IMR-90 (cell line): Measurements from ENCODE around the gene GHDC. TPM values are rescaled to one million over a fixed set of nuclear protein-coding genes. Genes with fewer than 3 reads are reported as not detected.

Experiments
- ATAC-seq: fragments of 200-7000 bp; cut with Tn5 transposase; 2 replicates; pipeline ENCODE4 v1.9.1; 2020; ENCODE audit warnings: low read depth, mild to moderate bottlenecking, moderate library complexity
- BruUV-seq: library from RNA; stranded (reverse); fragments of 400-500 nt; replicated peaks from 2 replicates; lab custom pipeline; 2021; lab: Mats Ljungman, UMichigan
- CTCF ChIA-PET: fragments of 300-600 bp; formaldehyde crosslinking; extraction: SDS; loops from one replicate; lab custom pipeline; 2021; ENCODE audit warnings: antibody characterized with exemption; lab: Yijun Ruan, JAX
- POLR2A ChIA-PET: fragments of 300-600 bp; sonication (Branson Sonifier 250); formaldehyde crosslinking; loops from one replicate; lab custom pipeline; 2022; ENCODE audit warnings: antibody characterized with exemption; ENCODE audit not compliant: unreplicated experiment; lab: Charles Lee
- DNase-seq: peaks from one replicate; pipeline ENCODE4 v3.0.0; 2013
- H2AFZ ChIP-seq: replicated peaks from 2 replicates; pipeline ENCODE3; 2013; ENCODE audit warnings: low read length, mild to moderate bottlenecking; ENCODE audit not compliant: poor library complexity
- H2AK5ac ChIP-seq: 2 replicates; pipeline ENCODE4 v1.6.1; 2013; ENCODE audit warnings: low read depth, low read length, inconsistent platforms
- H2AK9ac ChIP-seq: replicated peaks from 2 replicates; pipeline ENCODE3; 2013; ENCODE audit warnings: mild to moderate bottlenecking, low read depth, low read length, moderate library complexity; ENCODE audit not compliant: poor library complexity
- H2BK120ac ChIP-seq: 2 replicates; pipeline ENCODE4 v1.6.1; 2013; ENCODE audit warnings: low read depth, low read length, inconsistent platforms
- H2BK15ac ChIP-seq: 3 replicates; pipeline ENCODE4 v1.6.1; 2013; ENCODE audit warnings: low read depth, low read length, inconsistent platforms
- H2BK20ac ChIP-seq: 2 replicates; pipeline ENCODE4 v1.6.1; 2013; ENCODE audit warnings: low read depth, mild to moderate bottlenecking, inconsistent platforms, low read length, moderate library complexity
- H2BK5ac ChIP-seq: 2 replicates; pipeline ENCODE4 v1.6.1; 2013; ENCODE audit warnings: mild to moderate bottlenecking, low read depth, low read length, inconsistent platforms; ENCODE audit not compliant: poor library complexity, severe bottlenecking
- H3K14ac ChIP-seq: replicated peaks from 2 replicates; pipeline ENCODE4 v1.6.1; 2013; ENCODE audit warnings: low read depth, low read length, inconsistent platforms
- H3K18ac ChIP-seq: 2 replicates; pipeline ENCODE4 v1.6.1; 2013; ENCODE audit warnings: low read depth, low read length, control low read depth
- H3K23ac ChIP-seq: 2 replicates; pipeline ENCODE4 v1.6.1; 2013; ENCODE audit warnings: low read depth, low read length, inconsistent platforms
- H3K27ac ChIP-seq: 2 replicates; pipeline ENCODE4 v1.5.1; 2013; ENCODE audit warnings: mild to moderate bottlenecking, control low read depth, low read length; ENCODE audit not compliant: insufficient read depth
- H3K27me3 ChIP-seq: 2 replicates; pipeline ENCODE4 v1.6.1; 2013; ENCODE audit warnings: low read length; ENCODE audit not compliant: control insufficient read depth, insufficient read depth
- H3K36me3 ChIP-seq: 2 replicates; pipeline ENCODE4 v1.6.1; 2013; ENCODE audit warnings: low read length, mixed read lengths; ENCODE audit not compliant: control insufficient read depth, insufficient read depth
- H3K4ac ChIP-seq: 2 replicates; pipeline ENCODE4 v1.6.1; 2013; ENCODE audit warnings: low read depth, low read length, inconsistent platforms
- H3K4me1 ChIP-seq: 2 replicates; pipeline ENCODE4 v1.6.1; 2013; ENCODE audit warnings: low read length, mixed read lengths; ENCODE audit not compliant: control insufficient read depth, insufficient read depth
- H3K4me2 ChIP-seq: 2 replicates; pipeline ENCODE4 v1.6.1; 2013; ENCODE audit warnings: low read depth, mild to moderate bottlenecking, control low read depth, low read length, moderate library complexity
- H3K4me3 ChIP-seq: 2 replicates; pipeline ENCODE4 v1.5.1; 2013; ENCODE audit warnings: low read depth, mild to moderate bottlenecking, control low read depth, low read length, moderate library complexity; ENCODE audit not compliant: insufficient read depth
- H3K56ac ChIP-seq: 2 replicates; pipeline ENCODE4 v1.6.1; 2013; ENCODE audit warnings: low read length, inconsistent platforms; ENCODE audit not compliant: insufficient read depth; ENCODE audit errors: extremely low read depth
- H3K79me1 ChIP-seq, 2 experiments: 2 replicates each; pipeline ENCODE4 v1.6.1; 2013; ENCODE audit warnings: low read length in 2 of 2, inconsistent platforms in 1 of 2, low read depth in 1 of 2
- H3K9ac ChIP-seq: 2 replicates; pipeline ENCODE4 v1.6.1; 2013; ENCODE audit warnings: low read depth, low read length, control low read depth
- H3K9me1 ChIP-seq: 2 replicates; pipeline ENCODE4 v1.6.1; 2013; ENCODE audit warnings: low read length, inconsistent platforms; ENCODE audit not compliant: insufficient read depth
- H3K9me3 ChIP-seq: 2 replicates; pipeline ENCODE4 v1.6.1; 2013; ENCODE audit warnings: low read length; ENCODE audit not compliant: control insufficient read depth, insufficient read depth
- H4K20me1 ChIP-seq: 2 replicates; pipeline ENCODE4 v1.6.1; 2013; ENCODE audit warnings: low read length, inconsistent platforms; ENCODE audit not compliant: insufficient read depth
- H4K5ac ChIP-seq: 2 replicates; pipeline ENCODE4 v1.6.1; 2013; ENCODE audit warnings: mild to moderate bottlenecking, low read depth, low read length, control low read depth
- H4K8ac ChIP-seq, 2 experiments: 2 replicates each; pipeline ENCODE4 v1.6.1; 2013; ENCODE audit warnings: low read depth in 2 of 2, low read length in 2 of 2, control low read depth in 1 of 2, inconsistent platforms in 1 of 2
- H4K91ac ChIP-seq: 2 replicates; pipeline ENCODE4 v1.6.1; 2013; ENCODE audit warnings: low read depth, low read length, inconsistent platforms; ENCODE audit not compliant: insufficient read depth
- BHLHE40 ChIP-seq: fragments of 150-350 bp; IDR thresholded peaks from 2 replicates; pipeline ENCODE4 v1.6.1; 2016; ENCODE audit warnings: mild to moderate bottlenecking, low read depth, low read length
- MAZ ChIP-seq: IDR thresholded peaks from 2 replicates; pipeline ENCODE4 v1.6.1; 2012; ENCODE audit warnings: low read depth, mild to moderate bottlenecking, low read length, improper control_type of control experiment, moderate library complexity, borderline replicate concordance
- WGBS, 2 experiments: methylation state at CpG; one replicate each; pipeline versions ENCODE4 v1.1.5 to v1.1.7; 2013; ENCODE audit warnings: missing lambda C conversion rate in 2 of 2; ENCODE audit not compliant: insufficient read length in 1 of 2; ENCODE audit errors: extremely low coverage in 2 of 2; 5-methylcytosine and 5-hydroxymethylcytosine counted together
- dilution Hi-C: fragments of 300-500 bp; cut with HindIII; formaldehyde crosslinking; loops from one replicate; pipeline ENCODE4 v1.14.3; 2018; ENCODE audit warnings: low sequenced_read_pairs; ENCODE audit not compliant: unreplicated experiment
- in situ Hi-C: fragments of 300-500 bp; cut with MboI; formaldehyde crosslinking; loops from 3 replicates; pipeline ENCODE4 v1.14.3; 2019; ENCODE audit warnings: low sequenced_read_pairs, inconsistent platforms, mixed read lengths
- intact Hi-C: fragments of 100-400 bp; cut with micrococcal nuclease; formaldehyde crosslinking; loops from 2 replicates; pipeline ENCODE4 v1.10.0; 2022
- polyA plus RNA-seq, 3 experiments: library from polyadenylated mRNA; depleted of rRNA; stranded (reverse); fragments of >200 nt; gene quantifications; 2 replicates each; pipeline ENCODE4 v1.2.3, GENCODE V29; 2012; ENCODE audit warnings: low replicate concordance in 1 of 3
- total RNA-seq: library from RNA; depleted of rRNA; stranded (reverse); fragments of >200 nt; gene quantifications from 2 replicates; pipeline ENCODE4 v1.2.3, GENCODE V29; 2012

The GHDC gene
- total and polyA plus RNA-seq, 2 of the 4 experiments (the other 2 are of a cell fraction): 5.2 to 8.1 TPM

DNA sequence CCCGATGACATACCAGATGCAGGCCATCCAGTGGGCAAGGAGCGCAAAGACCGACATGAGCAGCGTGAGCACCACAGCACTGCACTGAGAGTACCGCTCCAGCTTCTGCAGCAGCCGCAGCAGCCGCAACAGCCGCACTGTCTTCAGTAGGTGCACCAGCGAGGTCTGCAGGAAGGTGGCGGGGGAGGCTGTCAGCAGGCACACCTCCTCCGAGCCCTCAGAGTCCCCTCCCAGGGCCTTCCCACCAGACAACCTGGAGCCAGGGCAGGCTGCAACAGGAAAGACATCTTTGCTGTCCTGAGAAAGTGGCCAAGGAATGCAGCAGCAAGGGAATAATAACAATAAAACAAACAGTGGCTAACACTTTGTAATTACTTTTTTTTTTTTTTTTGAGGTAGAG is 22.5 kb downstream of the GHDC start:
- no peak overlapping the region for H3K14ac ChIP-seq
- no peaks in the 10 kb centered on the region for H3K9me3 ChIP-seq
- CTCF ChIA-PET: interaction anchor here (0.6 kb wide), 1 partner anchor 408 kb away, joined by 3 read pairs; no protein-coding TSS in a partner anchor
- no peak overlapping the region for H4K91ac ChIP-seq
- no peak overlapping the region for H2AFZ ChIP-seq
- no peak overlapping the region for H4K8ac ChIP-seq
- H3K4me2 ChIP-seq: no peak overlapping the region
- H3K4me3 ChIP-seq: no peak overlapping the region
- H3K56ac ChIP-seq: no peak overlapping the region
- H3K18ac ChIP-seq: no peak overlapping the region
- H2AK9ac ChIP-seq: no peak overlapping the region
- POLR2A ChIA-PET: interaction anchor here (0.6 kb wide), 1 partner anchor 104 kb away, joined by 3 read pairs; no protein-coding TSS in a partner anchor
- no peaks in the 10 kb centered on the region for H3K4me1 ChIP-seq
- in situ Hi-C loops: no loop called here
- no peaks in the 10 kb centered on the region for H3K36me3 ChIP-seq
- H3K9me1 ChIP-seq: no peaks in the 10 kb centered on the region
- H2BK15ac ChIP-seq: no peak overlapping the region
- no peak overlapping the region for H2BK5ac ChIP-seq
- H3K27ac ChIP-seq: no peak overlapping the region
- peaks cover 46% of the 10 kb centered on the region for H3K27me3 ChIP-seq
- no peak overlapping the region for H3K4ac ChIP-seq
- no peak overlapping the region for H2BK120ac ChIP-seq
- no peaks in the 10 kb centered on the region for H3K79me1 ChIP-seq
- no CpG with 5 or more reads among the region's 11 CpGs for WGBS, 2 experiments
- intact Hi-C loops: no loop called here
- dilution Hi-C loops: no loop called here
- H4K20me1 ChIP-seq: no peaks in the 10 kb centered on the region
- no peak for DNase-seq
- no peak overlapping the region for H3K23ac ChIP-seq
- no peak overlapping the region for H2BK20ac ChIP-seq
- H2AK5ac ChIP-seq: no peak overlapping the region
- H3K9ac ChIP-seq: no peak overlapping the region
- BruUV-seq: no TSS peak
- ATAC-seq: no peak
- TF ChIP-seq MAZ (no peak), BHLHE40 (no peak)
- H4K5ac ChIP-seq: no peak overlapping the region
